ENCODE measurements around the gene PROM1.

PROM1 gene

GRCh38 chr4:16023776-16024408, 59.9 kb downstream of the PROM1 start:
- DNase-seq: no peak

GRCh38 chr4:16021804-16022560, 61.8 kb downstream of the PROM1 start:
- no peak for DNase-seq

GRCh38 chr4:16019649-16020048, 64.2 kb downstream of the PROM1 start:
- DNase-seq: no peak

GRCh38 chr4:16018841-16019240, 65.0 kb downstream of the PROM1 start:
- DNase-seq: no peak

- no peak for DNase-seq
Observed at GRCh38 chr4:16018061-16018676, 65.7 kb downstream of the PROM1 start.

GRCh38 chr4:16016536-16016935, 67.3 kb downstream of the PROM1 start:
- no peak for DNase-seq

- DNase-seq: no peak
Observed at GRCh38 chr4:16011173-16011572, 72.7 kb downstream of the PROM1 start.

- no peak for DNase-seq
Observed at GRCh38 chr4:16009153-16009552, 74.7 kb downstream of the PROM1 start.

- no peak for DNase-seq
Observed at GRCh38 chr4:16007471-16008095, 76.2 kb downstream of the PROM1 start.

GRCh38 chr4:16006771-16007446, 76.9 kb downstream of the PROM1 start:
- peak; percentile 48 for DNase-seq

- DNase-seq: no peak
Observed at GRCh38 chr4:16005676-16006075, 78.1 kb downstream of the PROM1 start.

GRCh38 chr4:16001484-16001858, 82.4 kb downstream of the PROM1 start:
- DNase-seq: peak; percentile 7

- DNase-seq: no peak
Observed at GRCh38 chr4:16000708-16001483, 82.9 kb downstream of the PROM1 start.

- DNase-seq: no peak
Observed at GRCh38 chr4:15996773-15997172, 87.0 kb downstream of the PROM1 start.

GRCh38 chr4:15995826-15996225, 88.0 kb downstream of the PROM1 start:
- DNase-seq: no peak

- DNase-seq: no peak
Observed at GRCh38 chr4:15992167-15992485, 91.7 kb downstream of the PROM1 start.

- DNase-seq: no peak
Observed at GRCh38 chr4:15990570-15991285, 93.1 kb downstream of the PROM1 start.

GRCh38 chr4:15989424-15989823, 94.4 kb downstream of the PROM1 start:
- no peak for DNase-seq

GRCh38 chr4:15988222-15988621, 95.6 kb downstream of the PROM1 start:
- no peak for DNase-seq

GRCh38 chr4:15986907-15987306, 96.9 kb downstream of the PROM1 start:
- DNase-seq: no peak

GRCh38 chr4:15983610-15984009, 100.2 kb downstream of the PROM1 start:
- DNase-seq: no peak
